H9 (cell line): ENCODE data around the gene KCNH2. TPM values are rescaled to one million over a fixed set of nuclear protein-coding genes. Genes with fewer than 3 reads are reported as not detected.

ENCODE experiments used
- DNase-seq: peaks from one replicate; pipeline ENCODE4 v3.0.0-alpha.2; 2017
- H2AFZ ChIP-seq: one replicate; pipeline ENCODE4 v1.6.1; 2013; ENCODE audit warnings: mild to moderate bottlenecking, low read length, control low read depth, moderate library complexity
- H2AK5ac ChIP-seq: 2 replicates; pipeline ENCODE4 v1.6.1; 2013; ENCODE audit warnings: low read length, control low read depth, mixed read lengths; ENCODE audit not compliant: insufficient read length
- H2BK120ac ChIP-seq: one replicate; pipeline ENCODE4 v1.6.1; 2013; ENCODE audit warnings: low read depth, mild to moderate bottlenecking, low read length, control low read depth, inconsistent platforms; ENCODE audit not compliant: poor library complexity, severe bottlenecking
- H2BK12ac ChIP-seq: 2 replicates; pipeline ENCODE4 v1.6.1; 2013; ENCODE audit warnings: low read length, control low read depth, mixed read lengths, low read depth; ENCODE audit not compliant: insufficient read length
- H2BK15ac ChIP-seq: 2 replicates; pipeline ENCODE4 v1.6.1; 2013; ENCODE audit warnings: low read depth, low read length, control low read depth
- H2BK20ac ChIP-seq: one replicate; pipeline ENCODE4 v1.6.1; 2013; ENCODE audit warnings: low read depth, mild to moderate bottlenecking, low read length, control low read depth, inconsistent platforms; ENCODE audit not compliant: poor library complexity, severe bottlenecking
- H2BK5ac ChIP-seq: 2 replicates; pipeline ENCODE4 v1.6.1; 2013; ENCODE audit warnings: low read length, control low read depth, mixed read lengths; ENCODE audit not compliant: insufficient read length
- H3K14ac ChIP-seq: 2 replicates; pipeline ENCODE4 v1.6.1; 2013; ENCODE audit warnings: low read length, control low read depth; ENCODE audit not compliant: insufficient read depth
- H3K18ac ChIP-seq: 2 replicates; pipeline ENCODE4 v1.6.1; 2013; ENCODE audit warnings: low read depth, mild to moderate bottlenecking, mixed read lengths, low read length, control low read depth; ENCODE audit not compliant: insufficient read length
- H3K23ac ChIP-seq: 2 replicates; pipeline ENCODE4 v1.6.1; 2013; ENCODE audit warnings: low read length, control low read depth, mixed read lengths, low read depth; ENCODE audit not compliant: insufficient read length
- H3K23me2 ChIP-seq: 2 replicates; pipeline ENCODE4 v1.6.1; 2013; ENCODE audit warnings: low read depth, mild to moderate bottlenecking, mixed read lengths, low read length, control low read depth; ENCODE audit not compliant: insufficient read length, poor library complexity, severe bottlenecking
- H3K27ac ChIP-seq: 2 replicates; pipeline ENCODE4 v1.5.1; 2013; ENCODE audit warnings: low read length, control low read depth, mixed read lengths, low read depth; ENCODE audit not compliant: insufficient read length
- H3K27me3 ChIP-seq: 2 replicates; pipeline ENCODE4 v1.6.1; 2013; ENCODE audit warnings: low read length, control low read depth, inconsistent platforms; ENCODE audit not compliant: insufficient read depth
- H3K4ac ChIP-seq: 2 replicates; pipeline ENCODE4 v1.6.1; 2013; ENCODE audit warnings: low read depth, mild to moderate bottlenecking, control low read depth, inconsistent platforms, low read length, moderate library complexity
- H3K4me1 ChIP-seq: 2 replicates; pipeline ENCODE4 v1.6.1; 2013; ENCODE audit warnings: low read length, control low read depth, inconsistent platforms; ENCODE audit not compliant: insufficient read depth
- H3K4me2 ChIP-seq: 2 replicates; pipeline ENCODE4 v1.6.1; 2013; ENCODE audit warnings: low read length, control low read depth, mixed read lengths; ENCODE audit not compliant: insufficient read length, insufficient read depth
- H3K56ac ChIP-seq: 2 replicates; pipeline ENCODE4 v1.6.1; 2013; ENCODE audit warnings: low read depth, mild to moderate bottlenecking, mixed read lengths, low read length, control low read depth; ENCODE audit not compliant: insufficient read length
- H3K79me1 ChIP-seq: 2 replicates; pipeline ENCODE4 v1.6.1; 2013; ENCODE audit warnings: low read depth, mild to moderate bottlenecking, moderate library complexity, low read length, control low read depth, inconsistent platforms; ENCODE audit not compliant: insufficient read depth, poor library complexity, severe bottlenecking
- H3K79me2 ChIP-seq: 2 replicates; pipeline ENCODE4 v1.6.1; 2013; ENCODE audit warnings: low read length, control low read depth, inconsistent platforms; ENCODE audit not compliant: insufficient read depth
- H3K9ac ChIP-seq: 2 replicates; pipeline ENCODE4 v1.6.1; 2013; ENCODE audit warnings: low read length, control low read depth, mixed read lengths; ENCODE audit not compliant: insufficient read length; ENCODE audit errors: extremely low read depth
- H3K9me3 ChIP-seq: one replicate; pipeline ENCODE4 v1.6.1; 2013; ENCODE audit warnings: low read depth, low read length, inconsistent platforms; ENCODE audit not compliant: control insufficient read depth
- H3T11ph ChIP-seq: one replicate; pipeline ENCODE4 v1.6.1; 2013; ENCODE audit warnings: mild to moderate bottlenecking, low read length, control low read depth, inconsistent platforms
- H4K20me1 ChIP-seq: one replicate; pipeline ENCODE4 v1.6.1; 2013; ENCODE audit not compliant: control insufficient read depth, insufficient read length, insufficient read depth
- H4K5ac ChIP-seq: 2 replicates; pipeline ENCODE4 v1.6.1; 2013; ENCODE audit warnings: low read depth, mild to moderate bottlenecking, mixed read lengths, low read length, control low read depth; ENCODE audit not compliant: insufficient read length
- H4K8ac ChIP-seq: replicated peaks from 2 replicates; pipeline ENCODE4 v1.6.1; 2013; ENCODE audit warnings: low read length, control low read depth, mixed read lengths, low read depth; ENCODE audit not compliant: insufficient read length
- H4K91ac ChIP-seq: 2 replicates; pipeline ENCODE4 v1.6.1; 2013; ENCODE audit warnings: low read depth, mild to moderate bottlenecking, moderate library complexity, mixed read lengths, low read length, control low read depth; ENCODE audit not compliant: insufficient read length
- H3K27ac Mint-ChIP-seq, 3 experiments: 2 replicates in 2 of 3; 3 replicates in 1 of 3; pipeline ENCODE4 v1.8.0; 2020 to 2021; ENCODE audit warnings: mixed read lengths in 3 of 3, mild to moderate bottlenecking in 1 of 3, moderate library complexity in 1 of 3
- H3K27me3 Mint-ChIP-seq: 2 replicates; pipeline ENCODE4 v1.8.0; 2021; ENCODE audit warnings: low read depth, mild to moderate bottlenecking, moderate library complexity, mixed read lengths
- H3K36me3 Mint-ChIP-seq, 3 experiments: 2 replicates in 2 of 3; 3 replicates in 1 of 3; pipeline ENCODE4 v1.8.0; 2020 to 2021; ENCODE audit warnings: low read depth in 3 of 3, mixed read lengths in 3 of 3; ENCODE audit not compliant: insufficient read depth in 1 of 3
- H3K4me1 Mint-ChIP-seq, 2 experiments: 2 replicates each; pipeline ENCODE4 v1.8.0; 2020; ENCODE audit warnings: mixed read lengths in 2 of 2
- H3K4me3 Mint-ChIP-seq, 2 experiments: 2 replicates in 1 of 2; 3 replicates in 1 of 2; pipeline ENCODE4 v1.8.0; 2020 to 2021; ENCODE audit warnings: mild to moderate bottlenecking in 2 of 2, mixed read lengths in 2 of 2, moderate library complexity in 1 of 2
- H3K9me3 Mint-ChIP-seq, 2 experiments: 2 replicates in 1 of 2; 3 replicates in 1 of 2; pipeline ENCODE4 v1.8.0; 2020; ENCODE audit warnings: mild to moderate bottlenecking in 2 of 2, mixed read lengths in 2 of 2, moderate library complexity in 1 of 2
- CTCF ChIP-seq: fragments of 200-600 bp; sonication (generic); conservative IDR thresholded peaks from 3 replicates; pipeline ENCODE4 v1.8.0; 2021; ENCODE audit warnings: antibody characterized with exemption, mild to moderate bottlenecking
- WGBS: extraction: QIAGEN DNeasy Blood & Tissue Kit; methylation state at CpG from one replicate; pipeline ENCODE4 v1.1.7; 2013; ENCODE audit warnings: missing lambda C conversion rate, low lambda C conversion rate, mixed read lengths; ENCODE audit not compliant: insufficient read length; ENCODE audit errors: extremely low coverage; 5-methylcytosine and 5-hydroxymethylcytosine counted together
- total RNA-seq: library from RNA; stranded (reverse); gene quantifications from 2 replicates; pipeline ENCODE4 v1.2.1, GENCODE V29; 2021

KCNH2 gene
- total RNA-seq, 1 experiment from 2014 or later, result 4.5 TPM

GRCh38 chr7:150986099-150986512 is 8.0 kb upstream of the KCNH2 start:
- H3K4me1 Mint-ChIP-seq, result peaks cover 11 to 26% of the 10 kb centered on the region in 2 experiments
- Histone ChIP-seq H2BK5ac (no peak overlapping the region), H3K27ac (no peak overlapping the region), H2AFZ (no peak overlapping the region), H3K56ac (no peak overlapping the region), H3K4me2 (no peak overlapping the region), H2BK120ac (no peak overlapping the region), H3K79me2 (no peaks in the 10 kb centered on the region), H3K14ac (no peak overlapping the region), H3K4me1 (no peaks in the 10 kb centered on the region; the same call in none of the 2 replicates), H4K5ac (no peak overlapping the region), H4K8ac (no peak overlapping the region), H3K23ac (no peak overlapping the region), H3K4ac (no peak overlapping the region), H2AK5ac (no peak overlapping the region), H2BK12ac (no peak overlapping the region), H4K91ac (no peak overlapping the region), H3T11ph (no peak overlapping the region), H3K9me3 (no peaks in the 10 kb centered on the region), H3K9ac (no peak overlapping the region), H3K18ac (no peak overlapping the region), H3K23me2 (no peaks in the 10 kb centered on the region), H3K27me3 (no peaks in the 10 kb centered on the region; the same call in 1 of the 2 replicates), H4K20me1 (no peaks in the 10 kb centered on the region), H2BK15ac (no peak overlapping the region), H3K79me1 (no peaks in the 10 kb centered on the region), H2BK20ac (no peak overlapping the region)
- peaks cover 76% of the 10 kb centered on the region for H3K27me3 Mint-ChIP-seq
- WGBS, result no CpG with 5 or more reads among the region's 16 CpGs
- peaks cover 9 to 12% of the 10 kb centered on the region in 2 experiments for H3K9me3 Mint-ChIP-seq
- DNase-seq, result peak; percentile 77
- H3K27ac Mint-ChIP-seq, result no peak overlapping the region
- peaks cover 0 to 12% (median 4%) of the 10 kb centered on the region in 3 experiments; a peak in 4 of 7 replicates for H3K36me3 Mint-ChIP-seq
- TF ChIP-seq CTCF, result peak; percentile 79
- H3K4me3 Mint-ChIP-seq, result no peak overlapping the region
